SU-DHL-6 (cell line): ENCODE measurements around the gene MYOF.

Source experiments
- H2AFZ ChIP-seq: fragments of 200-600 bp; sonication (generic); 2 replicates; pipeline ENCODE4 v1.6.1; 2014; ENCODE audit warnings: low read depth, mild to moderate bottlenecking, moderate library complexity, mixed read lengths, antibody characterized with exemption, low read length; ENCODE audit not compliant: severe bottlenecking
- H3F3A ChIP-seq: fragments of 200-600 bp; shearing (Covaris generic); 2 replicates; pipeline ENCODE4 v1.6.0; 2016; ENCODE audit warnings: antibody characterized with exemption, mild to moderate bottlenecking; ENCODE audit not compliant: insufficient read depth
- H3K27ac ChIP-seq: fragments of 200-600 bp; sonication (generic); 2 replicates; pipeline ENCODE4 v1.5.1; 2016; ENCODE audit warnings: low read depth, mild to moderate bottlenecking, low read length, moderate library complexity, mixed read lengths
- H3K27me3 ChIP-seq: fragments of 200-600 bp; sonication (generic), shearing (Covaris generic); 2 replicates; pipeline ENCODE4 v1.6.0; 2014; ENCODE audit warnings: mild to moderate bottlenecking, low read length
- H3K36me3 ChIP-seq: fragments of 200-600 bp; sonication (generic); 2 replicates; pipeline ENCODE4 v1.6.1; 2014; ENCODE audit warnings: mild to moderate bottlenecking, low read length, mixed read lengths
- H3K4me2 ChIP-seq: fragments of 300-600, 200-600 bp; shearing (Covaris generic), sonication (generic); 2 replicates; pipeline ENCODE4 v1.6.0; 2014; ENCODE audit warnings: low read length, low read depth, mild to moderate bottlenecking; ENCODE audit not compliant: poor library complexity, severe bottlenecking
- H3K4me3 ChIP-seq: fragments of 200-600 bp; sonication (generic); 2 replicates; pipeline ENCODE4 v1.5.1; 2014; ENCODE audit warnings: antibody characterized with exemption, low read length, mild to moderate bottlenecking, mixed read lengths; ENCODE audit not compliant: insufficient read depth, poor library complexity, severe bottlenecking
- H3K79me2 ChIP-seq: fragments of 200-600 bp; sonication (generic); 2 replicates; pipeline ENCODE4 v1.6.1; 2014; ENCODE audit warnings: mild to moderate bottlenecking, low read length, moderate library complexity; ENCODE audit not compliant: insufficient read depth
- H3K9ac ChIP-seq: fragments of 200-600 bp; sonication (generic); 2 replicates; pipeline ENCODE4 v1.7.0; 2014; ENCODE audit warnings: mild to moderate bottlenecking, low read length
- H3K9me2 ChIP-seq: fragments of 200-600 bp; sonication (generic); replicated peaks from 2 replicates; pipeline ENCODE4 v1.6.1; 2014; ENCODE audit warnings: low read length; ENCODE audit not compliant: insufficient read depth
- H3K9me3 ChIP-seq: fragments of 200-600 bp; sonication (generic); 2 replicates; pipeline ENCODE4 v1.6.1; 2014; ENCODE audit warnings: low read length, mixed read lengths; ENCODE audit not compliant: insufficient read depth
- H4K20me1 ChIP-seq: fragments of 200-600 bp; sonication (generic); 2 replicates; pipeline ENCODE4 v1.6.1; 2014; ENCODE audit warnings: low read depth, mild to moderate bottlenecking, antibody characterized with exemption, low read length, moderate library complexity, mixed read lengths
- EZH2phosphoT487 ChIP-seq: fragments of 200-600 bp; sonication (generic), shearing (Covaris generic); conservative IDR thresholded peaks from 2 replicates; pipeline ENCODE4 v1.6.1; 2018; ENCODE audit warnings: mild to moderate bottlenecking, antibody characterized with exemption, low read length, moderate library complexity, mixed read lengths
- TF ChIP-seq, protein P1 (sequence below): fragments of 200-600 bp; sonication (generic); IDR thresholded peaks from one replicate; pipeline ENCODE4 v1.5.1; 2017; ENCODE audit warnings: antibody characterized with exemption, mild to moderate bottlenecking, low read length, moderate library complexity; ENCODE audit not compliant: insufficient read depth, poor library complexity, severe bottlenecking

The MYOF gene

DNA sequence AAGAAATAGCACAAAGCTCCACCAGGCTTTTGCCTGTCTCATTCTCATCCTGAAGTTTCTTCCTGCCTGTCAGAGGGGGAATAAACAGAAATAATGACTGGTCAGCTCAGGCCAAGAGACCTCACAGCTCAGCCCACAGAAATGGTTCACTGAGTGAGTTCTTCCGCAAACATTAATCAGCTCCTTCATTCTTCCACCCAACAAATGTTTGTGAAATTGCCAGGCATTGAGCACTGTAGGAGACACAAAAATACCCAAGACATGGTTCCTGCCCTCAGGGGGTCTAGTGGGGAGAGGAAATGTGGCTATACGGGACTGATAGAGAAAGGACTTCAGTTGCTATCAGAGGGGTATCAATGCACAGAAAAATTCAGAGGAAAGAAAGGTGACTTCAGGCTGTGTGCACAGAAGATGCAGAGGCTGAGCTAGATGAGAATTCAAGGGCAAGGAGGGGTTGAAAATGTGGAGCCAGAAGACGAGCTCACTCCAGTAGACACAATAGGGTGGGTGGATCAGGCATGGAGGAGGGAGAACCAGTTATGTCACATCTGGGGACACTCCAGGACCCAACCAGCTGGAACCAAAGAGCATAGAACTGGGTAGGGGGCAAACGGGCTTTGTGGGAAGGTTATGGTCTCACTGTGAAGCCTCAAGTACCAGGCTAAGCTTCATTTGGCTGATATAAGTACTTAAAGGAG is 20.9 kb downstream of the MYOF start:
- H3F3A ChIP-seq = no peaks in the 10 kb centered on the region
- H3K4me3 ChIP-seq = no peak overlapping the region
- H3K27me3 ChIP-seq = no peaks in the 10 kb centered on the region
- H3K4me2 ChIP-seq = no peak overlapping the region
- H3K9me3 ChIP-seq = no peaks in the 10 kb centered on the region
- H3K9ac ChIP-seq = no peak overlapping the region
- TF ChIP-seq, protein P1, sequence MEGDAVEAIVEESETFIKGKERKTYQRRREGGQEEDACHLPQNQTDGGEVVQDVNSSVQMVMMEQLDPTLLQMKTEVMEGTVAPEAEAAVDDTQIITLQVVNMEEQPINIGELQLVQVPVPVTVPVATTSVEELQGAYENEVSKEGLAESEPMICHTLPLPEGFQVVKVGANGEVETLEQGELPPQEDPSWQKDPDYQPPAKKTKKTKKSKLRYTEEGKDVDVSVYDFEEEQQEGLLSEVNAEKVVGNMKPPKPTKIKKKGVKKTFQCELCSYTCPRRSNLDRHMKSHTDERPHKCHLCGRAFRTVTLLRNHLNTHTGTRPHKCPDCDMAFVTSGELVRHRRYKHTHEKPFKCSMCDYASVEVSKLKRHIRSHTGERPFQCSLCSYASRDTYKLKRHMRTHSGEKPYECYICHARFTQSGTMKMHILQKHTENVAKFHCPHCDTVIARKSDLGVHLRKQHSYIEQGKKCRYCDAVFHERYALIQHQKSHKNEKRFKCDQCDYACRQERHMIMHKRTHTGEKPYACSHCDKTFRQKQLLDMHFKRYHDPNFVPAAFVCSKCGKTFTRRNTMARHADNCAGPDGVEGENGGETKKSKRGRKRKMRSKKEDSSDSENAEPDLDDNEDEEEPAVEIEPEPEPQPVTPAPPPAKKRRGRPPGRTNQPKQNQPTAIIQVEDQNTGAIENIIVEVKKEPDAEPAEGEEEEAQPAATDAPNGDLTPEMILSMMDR = no peak
- no peak for TF ChIP-seq EZH2phosphoT487
- no peak overlapping the region for H3K27ac ChIP-seq
- H4K20me1 ChIP-seq = no peaks in the 10 kb centered on the region
- H3K9me2 ChIP-seq = no peaks in the 10 kb centered on the region
- no peaks in the 10 kb centered on the region for H3K36me3 ChIP-seq
- no peak overlapping the region for H2AFZ ChIP-seq
- H3K79me2 ChIP-seq = no peaks in the 10 kb centered on the region

DNA sequence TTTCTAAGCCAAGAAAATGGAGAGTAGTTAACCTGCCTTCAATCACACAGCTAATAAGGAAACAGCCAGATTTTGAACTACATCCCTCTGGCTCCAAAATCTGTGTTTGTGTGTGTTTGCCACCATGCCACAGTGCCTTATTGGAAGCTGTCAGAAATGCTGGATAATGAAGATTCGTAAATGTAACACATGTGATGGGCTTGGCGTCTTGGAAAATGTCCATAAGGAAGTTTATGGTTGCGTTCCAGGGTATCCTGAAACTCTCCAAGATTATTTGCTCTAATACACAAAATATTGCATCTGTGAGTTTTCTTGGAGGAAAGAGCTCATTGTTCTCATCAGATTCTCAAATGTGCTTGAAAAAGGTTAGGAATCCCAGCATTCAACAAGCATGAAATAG is 22.7 kb downstream of the MYOF start:
- Histone ChIP-seq H3K9me2 (no peaks in the 10 kb centered on the region), H2AFZ (no peak overlapping the region), H3F3A (no peaks in the 10 kb centered on the region), H3K27ac (no peak overlapping the region), H3K36me3 (no peaks in the 10 kb centered on the region), H3K9me3 (no peaks in the 10 kb centered on the region), H3K79me2 (no peaks in the 10 kb centered on the region), H3K27me3 (no peaks in the 10 kb centered on the region), H3K4me3 (no peak overlapping the region), H3K4me2 (no peak overlapping the region), H4K20me1 (no peaks in the 10 kb centered on the region), H3K9ac (no peak overlapping the region)
- TF ChIP-seq, protein P1 = no peak
- no peak for TF ChIP-seq EZH2phosphoT487

DNA sequence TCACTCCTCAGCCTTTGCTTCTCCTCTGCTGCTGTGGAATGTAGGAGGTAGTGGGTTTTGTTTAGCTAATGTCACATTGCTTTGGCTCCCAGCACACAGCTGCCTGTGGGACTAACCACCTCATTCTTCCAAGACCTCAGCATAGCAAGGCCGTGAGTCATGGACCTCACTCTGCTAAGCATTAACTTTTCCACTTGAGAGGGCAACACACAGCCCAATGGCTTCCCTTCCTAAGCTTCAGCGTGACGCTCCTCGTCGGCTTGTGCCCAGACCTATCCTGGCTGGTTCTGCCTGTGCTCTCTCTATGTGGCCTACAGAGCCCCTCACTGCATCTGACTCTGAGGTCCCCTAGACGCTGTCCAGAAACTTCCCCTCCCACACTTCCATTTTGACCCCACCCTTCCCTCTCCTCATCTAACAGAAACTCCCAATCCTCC is 23.3 kb downstream of the MYOF start:
- Histone ChIP-seq H3K36me3 (no peaks in the 10 kb centered on the region), H2AFZ (no peak overlapping the region), H3K4me3 (no peak overlapping the region), H3K4me2 (no peak overlapping the region), H3K9me2 (no peaks in the 10 kb centered on the region), H3F3A (no peaks in the 10 kb centered on the region), H3K27me3 (no peaks in the 10 kb centered on the region), H3K79me2 (no peaks in the 10 kb centered on the region), H3K9me3 (no peaks in the 10 kb centered on the region), H3K27ac (no peak overlapping the region), H3K9ac (no peak overlapping the region), H4K20me1 (no peaks in the 10 kb centered on the region)
- TF ChIP-seq, protein P1 = no peak
- TF ChIP-seq EZH2phosphoT487 = no peak
